Ascending aorta (tissue), 2 donors: ENCODE data around the gene CAMK1D. TPM values are rescaled to one million over a fixed set of nuclear protein-coding genes. Genes with fewer than 3 reads are reported as not detected.

Experiments
- DNase-seq, 2 donors: peaks; one replicate each; pipeline ENCODE4 v3.0.0-alpha.2; 2019; ENCODE audit warnings: low spot score in 2 of 2
- H3K27ac ChIP-seq, 2 donors: fragments of 200-600 bp; sonication (generic); one replicate each; pipeline ENCODE4 v1.5.1; 2016 to 2017; ENCODE audit warnings: mild to moderate bottlenecking in 1 of 2
- H3K27me3 ChIP-seq: fragments of 200-600 bp; sonication (generic); one replicate; pipeline ENCODE4 v1.5.1; 2017
- H3K36me3 ChIP-seq, 2 donors: fragments of 200-600 bp; sonication (generic); one replicate each; pipeline ENCODE4 v1.5.1; 2016
- H3K4me1 ChIP-seq, 2 donors: fragments of 200-600 bp; sonication (generic); one replicate each; pipeline ENCODE4 v1.5.1; 2016 to 2017; ENCODE audit warnings: mild to moderate bottlenecking in 1 of 2
- H3K4me3 ChIP-seq, 2 donors: fragments of 200-600 bp; sonication (generic); one replicate each; pipeline ENCODE4 v1.5.1; 2016 to 2017; ENCODE audit warnings: mild to moderate bottlenecking in 1 of 2
- H3K9me3 ChIP-seq, 2 donors: fragments of 200-600 bp; sonication (generic); one replicate each; pipeline ENCODE4 v1.5.1; 2016
- CTCF ChIP-seq, 3 experiments: fragments of 200-600 bp in 2 of 3; fragments of 450-650 bp in 1 of 3; sonication (generic) in 2 of 3; IDR thresholded peaks; one replicate each; pipeline ENCODE4 v1.5.1; 2016 to 2019; ENCODE audit warnings: antibody characterized with exemption in 3 of 3, mild to moderate bottlenecking in 1 of 3, moderate library complexity in 1 of 3
- intact Hi-C: fragments of 100-400 bp; cut with DNase I; formaldehyde crosslinking; loops from one replicate; pipeline ENCODE4 v1.15.1; 2023
- total RNA-seq: library from RNA; depleted of rRNA; stranded (reverse); fragments of >200 nt; gene quantifications from one replicate; pipeline ENCODE4 v1.1.0, GENCODE V29; 2016

CAMK1D gene
- total RNA-seq, 1 donor from 2014 or later: 4.2 TPM

GRCh38 chr10:12408472-12408871 is 59.1 kb downstream of the CAMK1D start:
- peak in 1 of 2 donors; percentile 33 for DNase-seq
- no peaks in the 10 kb centered on the region for H3K9me3 ChIP-seq
- no peaks in the 10 kb centered on the region for H3K4me1 ChIP-seq
- H3K4me3 ChIP-seq: no peak overlapping the region
- H3K36me3 ChIP-seq: no peaks in the 10 kb centered on the region
- no peak for TF ChIP-seq CTCF (IDR thresholded peaks at IDR 0.05)
- intact Hi-C loops: no loop called here
- H3K27me3 ChIP-seq: no peaks in the 10 kb centered on the region
- no peak overlapping the region for H3K27ac ChIP-seq

- intact Hi-C loops: no loop called here
- H3K4me3 ChIP-seq: no peak overlapping the region
- DNase-seq: peak in 1 of 2 donors; percentile 34
Observed at GRCh38 chr10:12409161-12409560, 59.8 kb downstream of the CAMK1D start.

GRCh38 chr10:12409613-12410012 is 60.3 kb downstream of the CAMK1D start:
- no peaks in the 10 kb centered on the region for H3K9me3 ChIP-seq
- no peak overlapping the region for H3K4me3 ChIP-seq
- intact Hi-C loops: no loop called here
- no peak for TF ChIP-seq CTCF (IDR thresholded peaks at IDR 0.05)
- H3K36me3 ChIP-seq: no peaks in the 10 kb centered on the region
- H3K27me3 ChIP-seq: no peaks in the 10 kb centered on the region
- DNase-seq: no peak
- no peak overlapping the region for H3K27ac ChIP-seq
- no peaks in the 10 kb centered on the region for H3K4me1 ChIP-seq

More at GRCh38 chr10:12409161-12409560, 59.8 kb downstream of the CAMK1D start:
- H3K27me3 ChIP-seq: no peaks in the 10 kb centered on the region
- H3K9me3 ChIP-seq: no peaks in the 10 kb centered on the region
- no peak for TF ChIP-seq CTCF (IDR thresholded peaks at IDR 0.05)
- no peaks in the 10 kb centered on the region for H3K36me3 ChIP-seq
- H3K27ac ChIP-seq: no peak overlapping the region
- no peaks in the 10 kb centered on the region for H3K4me1 ChIP-seq

GRCh38 chr10:12412666-12413368 is 63.5 kb downstream of the CAMK1D start:
- H3K4me1 ChIP-seq: no peaks in the 10 kb centered on the region
- H3K36me3 ChIP-seq: no peaks in the 10 kb centered on the region
- TF ChIP-seq CTCF (IDR thresholded peaks at IDR 0.05): no peak
- no peak for DNase-seq
- no peak overlapping the region for H3K27ac ChIP-seq
- intact Hi-C loops: no loop called here
- H3K4me3 ChIP-seq: no peak overlapping the region
- H3K9me3 ChIP-seq: no peaks in the 10 kb centered on the region
- no peaks in the 10 kb centered on the region for H3K27me3 ChIP-seq

- no peaks in the 10 kb centered on the region for H3K36me3 ChIP-seq
- intact Hi-C loops: no loop called here
- no peak for DNase-seq
- H3K27me3 ChIP-seq: no peaks in the 10 kb centered on the region
- H3K4me1 ChIP-seq: no peaks in the 10 kb centered on the region
- TF ChIP-seq CTCF (IDR thresholded peaks at IDR 0.05): no peak
- H3K4me3 ChIP-seq: no peak overlapping the region
- no peaks in the 10 kb centered on the region for H3K9me3 ChIP-seq
- H3K27ac ChIP-seq: no peak overlapping the region
Observed at GRCh38 chr10:12413369-12413711, 64.0 kb downstream of the CAMK1D start.
